Adrenal gland (tissue), 5 donors: ENCODE measurements around the gene SLC1A6.

ENCODE experiments used
- CTCF ChIP-seq, 6 experiments: fragments of 450-650 bp in 4 of 6; fragments of 200-600 bp in 2 of 6; sonication (generic) in 1 of 6; IDR thresholded peaks; 1 replicate in 5 of 6; 2 replicates in 1 of 6; pipeline versions ENCODE4 v1.5.1 to v1.8.0; 2016 to 2021; ENCODE audit warnings: antibody characterized with exemption in 6 of 6, mild to moderate bottlenecking in 2 of 6, moderate library complexity in 1 of 6
- POLR2A ChIP-seq, 2 donors: fragments of 450-650 bp; IDR thresholded peaks; one replicate each; pipeline ENCODE4 v1.6.1; 2017; ENCODE audit warnings: antibody characterized with exemption in 2 of 2, mild to moderate bottlenecking in 2 of 2, moderate library complexity in 1 of 2
- donor health status: DM: no; HTN: no; CAD: no.

GRCh38 chr19:14941189-14941588, 38.5 kb downstream of the SLC1A6 start, which contains the start of gene OR7C2:
- no peak for TF ChIP-seq CTCF (IDR thresholded peaks at IDR 0.05)
- no peak for TF ChIP-seq POLR2A (IDR thresholded peaks at IDR 0.05)
